SIG-M5 (cell line): ENCODE data around the gene GPR6.

ENCODE experiments used
- DNase-seq: peaks from one replicate; lab custom pipeline; 2025; lab: John Stamatoyannopoulos, UW

Gene GPR6

GRCh38 chr6:109978174-109979032 lies at the start of gene GPR6:
TSS of gene GPR6 (plus strand) at chr6:109978311. CDS start at chr6:109979113, 802 bp downstream.
- no peak for DNase-seq

GRCh38 chr6:109934293-109934692 lies 43.8 kb upstream of the GPR6 start:
- no peak for DNase-seq

DNA sequence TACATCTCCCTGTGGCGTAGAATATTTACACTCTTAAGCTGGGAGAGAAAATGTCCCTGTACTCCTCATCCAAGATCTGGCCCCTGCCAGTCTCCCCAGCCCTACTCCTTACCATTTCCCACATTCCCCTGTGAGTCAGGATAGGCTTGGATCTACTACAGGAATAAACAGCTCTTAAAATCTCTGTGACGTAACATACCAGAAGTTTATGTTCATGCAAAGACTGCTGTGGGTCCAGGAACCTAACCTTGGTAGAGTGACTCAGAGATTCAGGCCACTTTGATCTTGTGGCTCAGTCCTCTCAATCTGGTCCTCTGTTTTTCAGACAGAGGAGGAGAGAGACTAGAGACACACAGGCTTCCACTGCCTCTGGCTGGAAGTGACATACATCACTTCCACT lies 38.5 kb upstream of the GPR6 start:
- DNase-seq = no peak

- DNase-seq = no peak
Measured at GRCh38 chr6:109944448-109944847, 33.7 kb upstream of the GPR6 start.

- DNase-seq = no peak
Measured at GRCh38 chr6:109945091-109945490, 33.0 kb upstream of the GPR6 start.

DNA sequence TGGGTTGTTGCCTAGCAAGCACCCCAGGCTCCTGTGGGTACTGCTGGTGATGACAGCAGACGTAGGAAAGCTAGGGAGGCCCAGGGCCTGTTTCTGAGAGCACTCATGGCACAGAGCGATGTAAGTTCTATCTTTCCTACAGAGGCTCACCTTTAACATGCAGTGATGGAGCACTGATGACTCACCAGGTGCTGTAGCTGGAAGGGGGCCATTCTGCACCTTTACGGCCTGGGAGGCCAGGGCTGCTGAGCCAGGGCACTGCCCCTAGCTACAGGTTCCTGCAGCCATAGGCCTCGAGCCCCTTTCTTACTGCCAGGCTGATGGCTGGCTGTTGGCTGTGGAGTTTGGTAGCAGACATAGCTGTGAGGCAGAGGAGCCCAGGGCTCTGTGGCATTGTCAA lies 31.1 kb upstream of the GPR6 start:
- no peak for DNase-seq

DNA sequence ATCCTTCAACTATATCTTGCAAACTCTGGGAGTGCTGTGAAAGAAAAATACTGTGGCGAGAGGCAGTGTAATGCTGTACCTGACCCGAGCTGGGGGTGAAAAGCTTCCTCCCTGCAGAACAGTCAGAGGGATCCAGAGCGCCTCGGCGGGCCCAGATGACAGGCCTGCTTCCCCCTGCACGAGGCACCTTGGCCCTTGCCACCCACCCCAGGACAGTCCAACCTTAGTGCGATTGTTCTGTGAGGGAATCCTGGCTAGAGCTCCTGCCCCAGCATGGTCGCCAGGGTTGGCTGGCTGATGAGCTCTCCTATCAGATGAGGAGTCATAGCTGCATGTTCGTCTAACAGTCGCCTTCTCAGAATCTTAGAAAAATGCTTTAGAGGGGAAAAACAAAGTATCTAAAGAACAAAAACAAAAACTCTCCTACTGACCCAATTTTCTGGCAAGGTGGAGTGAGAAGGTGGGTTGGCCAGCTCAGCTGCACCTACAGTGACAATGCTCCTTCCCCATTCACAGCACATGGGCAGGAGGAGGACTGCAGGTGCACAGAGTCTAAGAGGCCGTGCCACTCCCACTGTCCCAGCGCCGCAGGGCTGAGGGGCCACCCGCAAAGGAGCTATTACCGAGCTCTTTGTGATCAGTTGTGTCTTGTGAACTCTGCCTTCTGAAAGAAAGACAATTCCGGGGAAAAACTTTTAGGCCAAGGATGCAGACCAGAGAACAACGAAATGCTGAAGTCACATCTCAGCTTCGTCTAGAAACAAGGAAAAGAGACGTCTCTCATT lies 28.6 kb upstream of the GPR6 start:
- no peak for DNase-seq

- DNase-seq = no peak
Measured at GRCh38 chr6:109955491-109955890, 22.6 kb upstream of the GPR6 start.

DNA sequence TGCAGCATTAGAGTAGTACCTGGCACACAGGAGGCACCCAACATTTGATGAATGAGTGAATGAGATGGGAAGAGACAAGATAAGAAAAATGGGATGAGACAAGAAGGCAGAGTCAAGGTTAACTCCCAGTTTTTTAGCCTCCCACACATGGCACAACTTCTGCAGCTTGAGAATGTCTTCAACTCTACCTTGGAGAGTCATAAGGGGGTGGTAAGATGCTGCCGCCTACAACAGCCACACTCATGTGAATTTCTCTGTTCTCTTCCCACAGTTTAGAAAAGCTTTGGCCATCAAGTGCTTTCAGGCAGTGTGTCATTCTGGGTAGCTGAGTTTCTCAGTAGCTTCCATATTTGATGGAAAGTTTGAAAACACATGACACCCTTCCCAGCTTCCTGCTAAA lies 19.5 kb upstream of the GPR6 start:
- DNase-seq = no peak

GRCh38 chr6:109961611-109962041 lies 16.5 kb upstream of the GPR6 start:
- no peak for DNase-seq

- no peak for DNase-seq
Measured at GRCh38 chr6:109962271-109962670, 15.8 kb upstream of the GPR6 start.

DNA sequence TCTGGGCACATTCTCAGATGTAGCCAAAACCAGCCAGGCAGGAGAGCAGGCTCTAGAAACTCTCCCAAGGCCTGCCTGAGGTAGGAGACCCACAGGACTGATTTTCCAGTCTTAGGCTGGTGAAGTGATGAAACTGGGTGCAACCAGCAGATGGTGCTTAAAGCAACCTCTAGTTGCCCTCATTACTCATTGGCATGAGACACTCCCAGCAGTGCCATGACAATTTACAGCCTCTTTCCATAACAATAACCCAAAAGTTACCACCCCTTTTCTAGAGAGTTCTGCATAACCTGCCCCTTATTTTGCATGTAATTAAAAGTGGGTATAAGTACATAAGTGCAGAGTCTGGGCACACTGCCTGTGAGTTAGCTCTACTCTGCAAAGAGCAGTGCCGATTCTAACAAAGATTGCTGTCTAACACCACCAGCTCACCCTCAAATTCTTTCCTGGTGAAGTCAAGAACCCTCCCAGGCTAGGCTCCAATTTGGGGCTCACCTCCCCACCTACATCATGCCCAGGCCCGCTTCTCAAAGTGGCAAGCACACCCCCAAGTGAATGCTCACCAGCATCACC lies 14.4 kb upstream of the GPR6 start:
- no peak for DNase-seq

DNA sequence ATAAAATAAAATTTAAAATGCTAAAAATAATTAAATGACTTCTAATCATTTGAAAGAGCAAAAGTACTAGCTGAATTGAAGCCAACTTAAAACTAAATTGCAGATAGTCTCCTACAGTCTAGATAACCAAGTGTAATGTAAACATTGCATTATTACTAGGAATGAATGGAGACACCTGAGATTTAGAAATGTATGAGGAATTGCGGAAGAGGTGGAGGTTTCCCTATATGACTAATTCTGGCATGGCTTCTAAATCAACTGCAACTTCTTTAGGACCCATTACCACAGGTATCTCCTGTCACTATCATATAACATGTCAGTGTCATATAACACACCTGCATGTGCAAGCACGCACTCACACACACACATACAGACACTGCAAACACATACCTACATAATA lies 13.2 kb upstream of the GPR6 start:
- DNase-seq = no peak

- no peak for DNase-seq
Measured at GRCh38 chr6:109966299-109966698, 11.8 kb upstream of the GPR6 start.

- no peak for DNase-seq
Measured at GRCh38 chr6:109977791-109978173, 329 bp upstream of the GPR6 start.

DNA sequence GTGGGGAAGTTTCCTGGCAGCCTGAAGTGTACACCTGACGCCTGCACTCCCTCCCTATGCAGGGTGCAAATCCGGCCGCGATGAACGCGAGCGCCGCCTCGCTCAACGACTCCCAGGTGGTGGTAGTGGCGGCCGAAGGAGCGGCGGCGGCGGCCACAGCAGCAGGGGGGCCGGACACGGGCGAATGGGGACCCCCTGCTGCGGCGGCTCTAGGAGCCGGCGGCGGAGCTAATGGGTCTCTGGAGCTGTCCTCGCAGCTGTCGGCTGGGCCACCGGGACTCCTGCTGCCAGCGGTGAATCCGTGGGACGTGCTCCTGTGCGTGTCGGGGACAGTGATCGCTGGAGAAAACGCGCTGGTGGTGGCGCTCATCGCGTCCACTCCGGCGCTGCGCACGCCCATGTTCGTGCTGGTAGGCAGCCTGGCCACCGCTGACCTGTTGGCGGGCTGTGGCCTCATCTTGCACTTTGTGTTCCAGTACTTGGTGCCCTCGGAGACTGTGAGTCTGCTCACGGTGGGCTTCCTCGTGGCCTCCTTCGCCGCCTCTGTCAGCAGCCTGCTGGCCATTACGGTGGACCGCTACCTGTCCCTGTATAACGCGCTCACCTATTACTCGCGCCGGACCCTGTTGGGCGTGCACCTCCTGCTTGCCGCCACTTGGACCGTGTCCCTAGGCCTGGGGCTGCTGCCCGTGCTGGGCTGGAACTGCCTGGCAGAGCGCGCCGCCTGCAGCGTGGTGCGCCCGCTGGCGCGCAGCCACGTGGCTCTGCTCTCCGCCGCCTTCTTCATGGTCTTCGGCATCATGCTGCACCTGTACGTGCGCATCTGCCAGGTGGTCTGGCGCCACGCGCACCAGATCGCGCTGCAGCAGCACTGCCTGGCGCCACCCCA lies 1.2 kb downstream of the GPR6 start:
- DNase-seq = no peak

- no peak for DNase-seq
Measured at GRCh38 chr6:109984410-109984809, 6.3 kb downstream of the GPR6 start.

DNA sequence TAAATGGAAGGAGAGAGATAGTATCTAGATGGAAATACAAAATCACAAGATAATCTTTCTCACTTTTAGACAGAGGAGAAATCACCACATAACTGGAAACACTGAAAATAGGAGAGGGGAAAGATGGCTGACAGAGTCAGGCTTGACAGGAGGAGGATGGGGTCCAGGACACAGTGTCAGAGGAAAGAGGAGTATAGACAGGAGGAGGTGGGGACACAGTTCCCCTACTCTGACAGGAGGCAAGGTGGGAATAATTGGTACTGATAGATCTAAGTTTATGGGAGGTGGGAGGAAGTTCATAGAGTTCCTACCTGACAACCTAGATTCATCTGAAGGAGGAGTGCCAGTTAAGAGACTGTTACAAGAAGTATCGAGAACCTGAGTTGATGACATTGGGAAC lies 9.1 kb downstream of the GPR6 start:
- DNase-seq = no peak

DNA sequence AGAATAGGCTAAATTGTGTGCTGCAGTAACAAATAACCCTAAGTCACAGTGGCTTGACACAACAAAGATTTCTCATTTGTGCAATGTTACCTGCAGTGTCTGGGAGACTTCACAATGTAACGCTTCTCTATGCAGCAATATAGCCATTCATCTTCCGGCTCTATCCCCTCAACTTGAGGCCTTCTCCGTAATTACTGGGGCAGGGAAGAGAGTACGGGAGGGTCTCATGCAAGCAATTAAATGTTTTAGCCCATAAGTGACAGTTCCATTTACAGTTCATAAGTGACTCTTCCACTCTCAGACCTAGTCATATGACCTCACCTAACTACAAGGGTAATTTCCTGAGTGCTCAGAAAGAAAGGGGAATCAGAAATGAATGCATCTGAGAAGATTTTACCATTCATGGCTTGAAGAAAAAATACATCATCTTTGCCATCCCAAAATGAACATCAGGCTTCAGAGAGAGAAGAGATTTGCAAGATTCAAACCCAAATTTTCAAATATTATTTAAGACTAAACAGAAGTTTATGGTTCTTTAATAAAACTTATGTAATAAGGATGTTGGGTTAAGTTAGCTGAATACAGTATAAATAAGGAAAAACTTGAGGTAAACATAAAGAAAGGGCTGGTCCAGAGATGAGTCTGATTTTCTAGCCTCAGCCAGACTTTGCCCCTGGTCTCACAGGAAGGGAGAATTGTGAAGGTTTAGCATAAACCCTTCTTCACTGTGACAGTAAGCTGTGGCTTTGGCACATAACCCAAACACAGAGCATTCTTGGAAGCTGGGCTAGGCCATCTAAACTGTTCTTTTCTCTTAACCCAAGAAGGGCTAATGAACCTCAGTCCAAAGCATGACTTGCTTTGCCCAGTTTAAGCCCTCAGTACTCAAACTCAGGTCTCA lies 13.3 kb downstream of the GPR6 start:
- DNase-seq = no peak

GRCh38 chr6:109998159-109998785 lies 20.2 kb downstream of the GPR6 start:
- DNase-seq = no peak
